IMR-90 (cell line): ENCODE results near the gene ZNF565. TPM values are rescaled to one million over a fixed set of nuclear protein-coding genes. Genes with fewer than 3 reads are reported as not detected.

Experiments used
- ATAC-seq: fragments of 200-7000 bp; cut with Tn5 transposase; 2 replicates; pipeline ENCODE4 v1.9.1; 2020; ENCODE audit warnings: low read depth, mild to moderate bottlenecking, moderate library complexity
- BruUV-seq: library from RNA; stranded (reverse); fragments of 400-500 nt; replicated peaks from 2 replicates; lab custom pipeline; 2021; lab: Mats Ljungman, UMichigan
- CTCF ChIA-PET: fragments of 300-600 bp; formaldehyde crosslinking; extraction: SDS; loops from one replicate; lab custom pipeline; 2021; ENCODE audit warnings: antibody characterized with exemption; lab: Yijun Ruan, JAX
- POLR2A ChIA-PET: fragments of 300-600 bp; sonication (Branson Sonifier 250); formaldehyde crosslinking; loops from one replicate; lab custom pipeline; 2022; ENCODE audit warnings: antibody characterized with exemption; ENCODE audit not compliant: unreplicated experiment; lab: Charles Lee
- DNase-seq: peaks from one replicate; pipeline ENCODE4 v3.0.0; 2013
- H2AFZ ChIP-seq: replicated peaks from 2 replicates; pipeline ENCODE3; 2013; ENCODE audit warnings: low read length, mild to moderate bottlenecking; ENCODE audit not compliant: poor library complexity
- H2AK5ac ChIP-seq: 2 replicates; pipeline ENCODE4 v1.6.1; 2013; ENCODE audit warnings: low read depth, low read length, inconsistent platforms
- H2AK9ac ChIP-seq: replicated peaks from 2 replicates; pipeline ENCODE3; 2013; ENCODE audit warnings: mild to moderate bottlenecking, low read depth, low read length, moderate library complexity; ENCODE audit not compliant: poor library complexity
- H2BK120ac ChIP-seq: 2 replicates; pipeline ENCODE4 v1.6.1; 2013; ENCODE audit warnings: low read depth, low read length, inconsistent platforms
- H2BK15ac ChIP-seq: 3 replicates; pipeline ENCODE4 v1.6.1; 2013; ENCODE audit warnings: low read depth, low read length, inconsistent platforms
- H2BK20ac ChIP-seq: 2 replicates; pipeline ENCODE4 v1.6.1; 2013; ENCODE audit warnings: low read depth, mild to moderate bottlenecking, inconsistent platforms, low read length, moderate library complexity
- H2BK5ac ChIP-seq: 2 replicates; pipeline ENCODE4 v1.6.1; 2013; ENCODE audit warnings: mild to moderate bottlenecking, low read depth, low read length, inconsistent platforms; ENCODE audit not compliant: poor library complexity, severe bottlenecking
- H3K14ac ChIP-seq: replicated peaks from 2 replicates; pipeline ENCODE4 v1.6.1; 2013; ENCODE audit warnings: low read depth, low read length, inconsistent platforms
- H3K18ac ChIP-seq: 2 replicates; pipeline ENCODE4 v1.6.1; 2013; ENCODE audit warnings: low read depth, low read length, control low read depth
- H3K23ac ChIP-seq: 2 replicates; pipeline ENCODE4 v1.6.1; 2013; ENCODE audit warnings: low read depth, low read length, inconsistent platforms
- H3K27ac ChIP-seq: 2 replicates; pipeline ENCODE4 v1.5.1; 2013; ENCODE audit warnings: mild to moderate bottlenecking, control low read depth, low read length; ENCODE audit not compliant: insufficient read depth
- H3K27me3 ChIP-seq: 2 replicates; pipeline ENCODE4 v1.6.1; 2013; ENCODE audit warnings: low read length; ENCODE audit not compliant: control insufficient read depth, insufficient read depth
- H3K36me3 ChIP-seq: 2 replicates; pipeline ENCODE4 v1.6.1; 2013; ENCODE audit warnings: low read length, mixed read lengths; ENCODE audit not compliant: control insufficient read depth, insufficient read depth
- H3K4ac ChIP-seq: 2 replicates; pipeline ENCODE4 v1.6.1; 2013; ENCODE audit warnings: low read depth, low read length, inconsistent platforms
- H3K4me1 ChIP-seq: 2 replicates; pipeline ENCODE4 v1.6.1; 2013; ENCODE audit warnings: low read length, mixed read lengths; ENCODE audit not compliant: control insufficient read depth, insufficient read depth
- H3K4me2 ChIP-seq: 2 replicates; pipeline ENCODE4 v1.6.1; 2013; ENCODE audit warnings: low read depth, mild to moderate bottlenecking, control low read depth, low read length, moderate library complexity
- H3K4me3 ChIP-seq: 2 replicates; pipeline ENCODE4 v1.5.1; 2013; ENCODE audit warnings: low read depth, mild to moderate bottlenecking, control low read depth, low read length, moderate library complexity; ENCODE audit not compliant: insufficient read depth
- H3K56ac ChIP-seq: 2 replicates; pipeline ENCODE4 v1.6.1; 2013; ENCODE audit warnings: low read length, inconsistent platforms; ENCODE audit not compliant: insufficient read depth; ENCODE audit errors: extremely low read depth
- H3K79me1 ChIP-seq, 2 experiments: 2 replicates each; pipeline ENCODE4 v1.6.1; 2013; ENCODE audit warnings: low read length in 2 of 2, inconsistent platforms in 1 of 2, low read depth in 1 of 2
- H3K9ac ChIP-seq: 2 replicates; pipeline ENCODE4 v1.6.1; 2013; ENCODE audit warnings: low read depth, low read length, control low read depth
- H3K9me1 ChIP-seq: 2 replicates; pipeline ENCODE4 v1.6.1; 2013; ENCODE audit warnings: low read length, inconsistent platforms; ENCODE audit not compliant: insufficient read depth
- H3K9me3 ChIP-seq: 2 replicates; pipeline ENCODE4 v1.6.1; 2013; ENCODE audit warnings: low read length; ENCODE audit not compliant: control insufficient read depth, insufficient read depth
- H4K20me1 ChIP-seq: 2 replicates; pipeline ENCODE4 v1.6.1; 2013; ENCODE audit warnings: low read length, inconsistent platforms; ENCODE audit not compliant: insufficient read depth
- H4K5ac ChIP-seq: 2 replicates; pipeline ENCODE4 v1.6.1; 2013; ENCODE audit warnings: mild to moderate bottlenecking, low read depth, low read length, control low read depth
- H4K8ac ChIP-seq, 2 experiments: 2 replicates each; pipeline ENCODE4 v1.6.1; 2013; ENCODE audit warnings: low read depth in 2 of 2, low read length in 2 of 2, control low read depth in 1 of 2, inconsistent platforms in 1 of 2
- H4K91ac ChIP-seq: 2 replicates; pipeline ENCODE4 v1.6.1; 2013; ENCODE audit warnings: low read depth, low read length, inconsistent platforms; ENCODE audit not compliant: insufficient read depth
- BHLHE40 ChIP-seq: fragments of 150-350 bp; IDR thresholded peaks from 2 replicates; pipeline ENCODE4 v1.6.1; 2016; ENCODE audit warnings: mild to moderate bottlenecking, low read depth, low read length
- CEBPB ChIP-seq: IDR thresholded peaks from 2 replicates; pipeline ENCODE4 v1.6.1; 2012; ENCODE audit warnings: low read depth, low read length, improper control_type of control experiment
- CHD1 ChIP-seq: IDR thresholded peaks from 2 replicates; pipeline ENCODE4 v1.6.1; 2012; ENCODE audit warnings: low read depth, low read length, improper control_type of control experiment
- FOS ChIP-seq: fragments of 150-350 bp; IDR thresholded peaks from 2 replicates; pipeline ENCODE4 v1.6.1; 2016; ENCODE audit warnings: low read depth, low read length
- MAFK ChIP-seq: IDR thresholded peaks from 2 replicates; pipeline ENCODE4 v1.6.1; 2012; ENCODE audit warnings: low read depth, low read length, improper control_type of control experiment
- MAZ ChIP-seq: IDR thresholded peaks from 2 replicates; pipeline ENCODE4 v1.6.1; 2012; ENCODE audit warnings: low read depth, mild to moderate bottlenecking, low read length, improper control_type of control experiment, moderate library complexity, borderline replicate concordance
- MXI1 ChIP-seq: IDR thresholded peaks from 2 replicates; pipeline ENCODE4 v1.6.1; 2012; ENCODE audit warnings: low read depth, mild to moderate bottlenecking, low read length, moderate library complexity, borderline replicate concordance
- NFE2L2 ChIP-seq: fragments of 150-350 bp; IDR thresholded peaks from 2 replicates; pipeline ENCODE4 v1.6.1; 2016; ENCODE audit warnings: low read depth, mild to moderate bottlenecking, low read length
- POLR2A ChIP-seq: IDR thresholded peaks from 2 replicates; pipeline ENCODE4 v1.6.1; 2012; ENCODE audit warnings: mild to moderate bottlenecking, low read depth, low read length
- RAD21 ChIP-seq: IDR thresholded peaks from 2 replicates; pipeline ENCODE4 v1.6.1; 2012; ENCODE audit warnings: low read length, improper control_type of control experiment
- RCOR1 ChIP-seq: IDR thresholded peaks from 2 replicates; pipeline ENCODE4 v1.6.1; 2012; ENCODE audit warnings: mild to moderate bottlenecking, low read length, improper control_type of control experiment; ENCODE audit not compliant: insufficient replicate concordance
- RFX5 ChIP-seq: IDR thresholded peaks from 2 replicates; pipeline ENCODE4 v1.8.0; 2012; ENCODE audit warnings: low read depth, mild to moderate bottlenecking, low read length, moderate library complexity
- SMC3 ChIP-seq: fragments of 150-350 bp; IDR thresholded peaks from 2 replicates; pipeline ENCODE4 v1.6.1; 2016; ENCODE audit warnings: low read depth, mild to moderate bottlenecking, antibody characterized with exemption, low read length, moderate library complexity
- WGBS, 2 experiments: methylation state at CpG; one replicate each; pipeline versions ENCODE4 v1.1.5 to v1.1.7; 2013; ENCODE audit warnings: missing lambda C conversion rate in 2 of 2; ENCODE audit not compliant: insufficient read length in 1 of 2; ENCODE audit errors: extremely low coverage in 2 of 2; 5-methylcytosine and 5-hydroxymethylcytosine counted together
- dilution Hi-C: fragments of 300-500 bp; cut with HindIII; formaldehyde crosslinking; loops from one replicate; pipeline ENCODE4 v1.14.3; 2018; ENCODE audit warnings: low sequenced_read_pairs; ENCODE audit not compliant: unreplicated experiment
- in situ Hi-C: fragments of 300-500 bp; cut with MboI; formaldehyde crosslinking; loops from 3 replicates; pipeline ENCODE4 v1.14.3; 2019; ENCODE audit warnings: low sequenced_read_pairs, inconsistent platforms, mixed read lengths
- intact Hi-C: fragments of 100-400 bp; cut with micrococcal nuclease; formaldehyde crosslinking; loops from 2 replicates; pipeline ENCODE4 v1.10.0; 2022
- polyA plus RNA-seq, 3 experiments: library from polyadenylated mRNA; depleted of rRNA; stranded (reverse); fragments of >200 nt; gene quantifications; 2 replicates each; pipeline ENCODE4 v1.2.3, GENCODE V29; 2012; ENCODE audit warnings: low replicate concordance in 1 of 3
- total RNA-seq: library from RNA; depleted of rRNA; stranded (reverse); fragments of >200 nt; gene quantifications from 2 replicates; pipeline ENCODE4 v1.2.3, GENCODE V29; 2012
- TF ChIP-seq, protein P1 (sequence below): fragments of 150-350 bp; IDR thresholded peaks from 2 replicates; pipeline ENCODE4 v1.6.1; 2017; ENCODE audit warnings: mild to moderate bottlenecking, antibody characterized with exemption, low read length, low read depth
- TF ChIP-seq, protein P2 (sequence below): fragments of 150-350 bp; IDR thresholded peaks from 2 replicates; pipeline ENCODE4 v1.6.1; 2016; ENCODE audit warnings: low read depth, mild to moderate bottlenecking, low read length, moderate library complexity, borderline replicate concordance
- TF ChIP-seq, protein P3 (sequence below): conservative IDR thresholded peaks from 2 replicates; pipeline ENCODE4 v1.5.1; 2012; ENCODE audit warnings: mild to moderate bottlenecking, low read depth, low read length, improper control_type of control experiment

ZNF565 gene
- total and polyA plus RNA-seq, 2 of the 4 experiments (the other 2 are of a cell fraction) = 2.3 to 7.5 TPM

DNA sequence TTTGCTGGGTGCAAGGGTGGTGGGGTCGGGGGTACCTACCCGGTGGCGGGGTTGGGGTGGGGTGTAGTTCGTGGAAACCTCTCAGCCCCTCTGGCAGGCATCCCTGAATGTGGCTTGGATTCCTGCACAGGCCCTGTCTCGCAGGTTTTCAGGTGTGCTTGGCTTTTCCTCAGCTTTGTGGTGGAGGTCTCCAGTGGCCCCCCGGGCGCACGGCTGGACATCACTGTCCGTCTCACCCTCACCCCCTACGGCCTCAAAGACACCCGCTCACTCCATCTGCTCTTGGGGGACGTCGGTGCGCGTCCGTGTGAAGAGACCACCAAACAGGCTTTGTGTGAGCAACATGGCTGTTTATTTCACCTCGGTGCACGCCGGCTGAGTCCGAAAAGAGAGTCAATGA lies 44.7 kb upstream of the ZNF565 start:
- Histone ChIP-seq H3K79me1 (no peaks in the 10 kb centered on the region), H3K9me3 (peaks cover 3% of the 10 kb centered on the region), H2BK20ac (no peak overlapping the region), H3K23ac (no peak overlapping the region), H4K8ac (no peak overlapping the region), H3K4me2 (no peak overlapping the region), H4K20me1 (no peaks in the 10 kb centered on the region), H2BK15ac (no peak overlapping the region), H3K9ac (no peak overlapping the region), H2AFZ (no peak overlapping the region), H3K4me1 (no peaks in the 10 kb centered on the region), H3K56ac (no peak overlapping the region), H3K27me3 (no peaks in the 10 kb centered on the region), H2AK9ac (no peak overlapping the region), H3K4me3 (no peak overlapping the region), H2BK120ac (no peak overlapping the region), H3K14ac (no peak overlapping the region), H3K36me3 (no peaks in the 10 kb centered on the region), H4K5ac (no peak overlapping the region), H3K27ac (no peak overlapping the region), H2AK5ac (no peak overlapping the region), H3K18ac (no peak overlapping the region), H2BK5ac (no peak overlapping the region), H4K91ac (no peak overlapping the region), H3K9me1 (no peaks in the 10 kb centered on the region), H3K4ac (no peak overlapping the region)
- dilution Hi-C loops = no loop called here
- 93% methylated on average over 7 of the region's 20 CpGs; no CpG with 5 or more reads in 1 of the 2 experiments for WGBS, 2 experiments
- TF ChIP-seq NFE2L2 (no peak), FOS (no peak), CHD1 (no peak), CEBPB (no peak), RAD21 (no peak), SMC3 (no peak), MXI1 (no peak), BHLHE40 (no peak), MAZ (no peak), RFX5 (no peak), RCOR1 (no peak), MAFK (no peak), POLR2A (no peak)
- TF ChIP-seq, protein P1, sequence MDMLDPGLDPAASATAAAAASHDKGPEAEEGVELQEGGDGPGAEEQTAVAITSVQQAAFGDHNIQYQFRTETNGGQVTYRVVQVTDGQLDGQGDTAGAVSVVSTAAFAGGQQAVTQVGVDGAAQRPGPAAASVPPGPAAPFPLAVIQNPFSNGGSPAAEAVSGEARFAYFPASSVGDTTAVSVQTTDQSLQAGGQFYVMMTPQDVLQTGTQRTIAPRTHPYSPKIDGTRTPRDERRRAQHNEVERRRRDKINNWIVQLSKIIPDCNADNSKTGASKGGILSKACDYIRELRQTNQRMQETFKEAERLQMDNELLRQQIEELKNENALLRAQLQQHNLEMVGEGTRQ = no peak
- TF ChIP-seq, protein P2, sequence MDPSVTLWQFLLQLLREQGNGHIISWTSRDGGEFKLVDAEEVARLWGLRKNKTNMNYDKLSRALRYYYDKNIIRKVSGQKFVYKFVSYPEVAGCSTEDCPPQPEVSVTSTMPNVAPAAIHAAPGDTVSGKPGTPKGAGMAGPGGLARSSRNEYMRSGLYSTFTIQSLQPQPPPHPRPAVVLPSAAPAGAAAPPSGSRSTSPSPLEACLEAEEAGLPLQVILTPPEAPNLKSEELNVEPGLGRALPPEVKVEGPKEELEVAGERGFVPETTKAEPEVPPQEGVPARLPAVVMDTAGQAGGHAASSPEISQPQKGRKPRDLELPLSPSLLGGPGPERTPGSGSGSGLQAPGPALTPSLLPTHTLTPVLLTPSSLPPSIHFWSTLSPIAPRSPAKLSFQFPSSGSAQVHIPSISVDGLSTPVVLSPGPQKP = no peak
- TF ChIP-seq, protein P3, sequence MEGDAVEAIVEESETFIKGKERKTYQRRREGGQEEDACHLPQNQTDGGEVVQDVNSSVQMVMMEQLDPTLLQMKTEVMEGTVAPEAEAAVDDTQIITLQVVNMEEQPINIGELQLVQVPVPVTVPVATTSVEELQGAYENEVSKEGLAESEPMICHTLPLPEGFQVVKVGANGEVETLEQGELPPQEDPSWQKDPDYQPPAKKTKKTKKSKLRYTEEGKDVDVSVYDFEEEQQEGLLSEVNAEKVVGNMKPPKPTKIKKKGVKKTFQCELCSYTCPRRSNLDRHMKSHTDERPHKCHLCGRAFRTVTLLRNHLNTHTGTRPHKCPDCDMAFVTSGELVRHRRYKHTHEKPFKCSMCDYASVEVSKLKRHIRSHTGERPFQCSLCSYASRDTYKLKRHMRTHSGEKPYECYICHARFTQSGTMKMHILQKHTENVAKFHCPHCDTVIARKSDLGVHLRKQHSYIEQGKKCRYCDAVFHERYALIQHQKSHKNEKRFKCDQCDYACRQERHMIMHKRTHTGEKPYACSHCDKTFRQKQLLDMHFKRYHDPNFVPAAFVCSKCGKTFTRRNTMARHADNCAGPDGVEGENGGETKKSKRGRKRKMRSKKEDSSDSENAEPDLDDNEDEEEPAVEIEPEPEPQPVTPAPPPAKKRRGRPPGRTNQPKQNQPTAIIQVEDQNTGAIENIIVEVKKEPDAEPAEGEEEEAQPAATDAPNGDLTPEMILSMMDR = no peak
- BruUV-seq = no TSS peak
- in situ Hi-C loops = no loop called here
- intact Hi-C loops = no loop called here
- ATAC-seq = no peak
- no peak for DNase-seq
- CTCF ChIA-PET = no interaction called here
- POLR2A ChIA-PET = no interaction called here
